ENCODE data around the gene UBE4A. TPM values are rescaled to one million over a fixed set of nuclear protein-coding genes. Genes with fewer than 3 reads are reported as not detected.

The UBE4A gene
- total and polyA plus RNA-seq, 2 donors (not counting 3 experiments of a cell fraction or from before 2014, with no cell fraction given): 13.3 to 40.2 TPM

DNA sequence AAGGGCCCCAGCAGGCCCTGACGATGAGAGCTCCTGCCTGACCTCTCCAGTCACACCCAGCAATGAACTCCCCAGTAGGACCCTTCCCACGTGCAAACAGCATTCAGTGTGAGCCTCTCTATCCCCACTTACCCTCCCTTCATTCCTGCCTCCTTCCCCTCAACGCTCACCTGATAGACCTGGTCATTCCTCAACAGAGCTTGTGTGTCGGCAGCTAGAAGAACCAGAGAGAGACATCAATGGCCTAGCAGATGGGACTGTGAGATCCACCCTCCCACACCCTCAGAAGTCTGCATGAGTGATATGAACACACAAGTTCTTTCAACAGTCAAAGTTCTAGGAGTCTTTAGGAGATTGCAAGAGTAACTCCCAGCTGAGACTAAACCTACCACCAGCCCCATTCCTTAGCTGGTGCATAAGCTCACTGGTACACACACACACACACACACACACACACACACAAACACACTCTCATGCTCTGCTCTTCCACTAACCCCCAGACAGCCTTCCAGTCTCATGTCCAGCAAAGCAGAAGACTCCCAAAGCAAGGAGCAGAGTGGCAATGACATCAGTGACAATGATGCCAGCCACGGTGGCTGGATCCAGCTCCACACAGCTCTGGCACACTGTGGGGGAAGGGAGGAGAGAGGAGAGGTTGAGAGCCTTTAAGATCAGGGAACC lies 20.0 kb upstream of the UBE4A start:
- FAIRE-seq: no peak
- TF ChIP-seq, protein P1, sequence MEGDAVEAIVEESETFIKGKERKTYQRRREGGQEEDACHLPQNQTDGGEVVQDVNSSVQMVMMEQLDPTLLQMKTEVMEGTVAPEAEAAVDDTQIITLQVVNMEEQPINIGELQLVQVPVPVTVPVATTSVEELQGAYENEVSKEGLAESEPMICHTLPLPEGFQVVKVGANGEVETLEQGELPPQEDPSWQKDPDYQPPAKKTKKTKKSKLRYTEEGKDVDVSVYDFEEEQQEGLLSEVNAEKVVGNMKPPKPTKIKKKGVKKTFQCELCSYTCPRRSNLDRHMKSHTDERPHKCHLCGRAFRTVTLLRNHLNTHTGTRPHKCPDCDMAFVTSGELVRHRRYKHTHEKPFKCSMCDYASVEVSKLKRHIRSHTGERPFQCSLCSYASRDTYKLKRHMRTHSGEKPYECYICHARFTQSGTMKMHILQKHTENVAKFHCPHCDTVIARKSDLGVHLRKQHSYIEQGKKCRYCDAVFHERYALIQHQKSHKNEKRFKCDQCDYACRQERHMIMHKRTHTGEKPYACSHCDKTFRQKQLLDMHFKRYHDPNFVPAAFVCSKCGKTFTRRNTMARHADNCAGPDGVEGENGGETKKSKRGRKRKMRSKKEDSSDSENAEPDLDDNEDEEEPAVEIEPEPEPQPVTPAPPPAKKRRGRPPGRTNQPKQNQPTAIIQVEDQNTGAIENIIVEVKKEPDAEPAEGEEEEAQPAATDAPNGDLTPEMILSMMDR (IDR thresholded peaks at IDR 0.05; ENCODE audit: extremely low read depth in 1 of 2, insufficient read depth in 1 of 2, low read depth in 1 of 2, low read length in 2 of 2): no peak
- TF ChIP-seq MYC (IDR thresholded peaks at IDR 0.05; ENCODE audit: low read depth, low read length): no peak
- TF ChIP-seq, protein P2, sequence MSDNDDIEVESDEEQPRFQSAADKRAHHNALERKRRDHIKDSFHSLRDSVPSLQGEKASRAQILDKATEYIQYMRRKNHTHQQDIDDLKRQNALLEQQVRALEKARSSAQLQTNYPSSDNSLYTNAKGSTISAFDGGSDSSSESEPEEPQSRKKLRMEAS (IDR thresholded peaks at IDR 0.05; ENCODE audit: insufficient read depth, insufficient read length): no peak
- TF ChIP-seq EZH2 (IDR thresholded peaks at IDR 0.05; ENCODE audit: borderline replicate concordance, low read depth, low read length, severe bottlenecking): no peak
- no peak for TF ChIP-seq FOS (IDR thresholded peaks at IDR 0.05; ENCODE audit: borderline replicate concordance, insufficient read depth, low read length)
- TF ChIP-seq GATA2 (IDR thresholded peaks at IDR 0.05; ENCODE audit: insufficient read depth, insufficient read length, low read depth, low read length): no peak
- no peak for TF ChIP-seq POLR2AphosphoS5 (IDR thresholded peaks at IDR 0.05; ENCODE audit: insufficient read depth, low read depth, low read length)
- TF ChIP-seq POLR2A (IDR thresholded peaks at IDR 0.05; ENCODE audit: low read depth, low read length): no peak
- no peak for TF ChIP-seq JUN (IDR thresholded peaks at IDR 0.05; ENCODE audit: borderline replicate concordance, insufficient read depth, insufficient read length, low read depth)
- POLR2A ChIA-PET: no interaction called here

More for the DNA sequence above, 20.0 kb upstream of the UBE4A start:
- no TSS peak for BruUV-seq (replicated peaks)
- CTCF ChIA-PET: interaction anchor here (1.6 to 1.9 kb wide), 3 partner anchors 44 to 167 kb away, joined by 4 to 6 read pairs (median 6); no protein-coding TSS in a partner anchor
- peaks cover 3 to 12% of the 10 kb centered on the region in 2 experiments for H3K27me3 ChIP-seq (ENCODE audit: control insufficient read depth in 2 of 2, insufficient read depth in 2 of 2, low read length in 2 of 2)
- H3K36me3 ChIP-seq (ENCODE audit: control insufficient read depth in 2 of 2, extremely low read depth in 1 of 2, insufficient read depth in 2 of 2, low read length in 2 of 2): no peaks in the 10 kb centered on the region
- no peaks in the 10 kb centered on the region for H3K9me1 ChIP-seq (replicated peaks; ENCODE audit: control insufficient read depth, extremely low read depth, insufficient read depth, low read length)
- H3K79me2 ChIP-seq (ENCODE audit: control insufficient read depth, insufficient read depth, low read length): no peaks in the 10 kb centered on the region
- DNase-seq (ENCODE audit: low read depth, low spot score): no peak
- no peak overlapping the region for H3K4me3 ChIP-seq (replicated peaks in 1 of 3; ENCODE audit: insufficient read depth in 1 of 3, low read depth in 1 of 3, low read length in 3 of 3)
- no peaks in the 10 kb centered on the region for H3K4me1 ChIP-seq (ENCODE audit: control insufficient read depth, extremely low read depth, insufficient read depth, low read length)
- H3K9me3 ChIP-seq (replicated peaks; ENCODE audit: control insufficient read depth, insufficient read depth, low read length): no peaks in the 10 kb centered on the region
- dilution Hi-C loops (cut with MboI; ENCODE audit: extremely low pct_ligation_motif_present, low sequenced_read_pairs) (no loop called here), intact Hi-C loops (cut with micrococcal nuclease) (no loop called here)
- no peak overlapping the region for H2AFZ ChIP-seq (ENCODE audit: low read depth, low read length)
- H3K9ac ChIP-seq (replicated peaks; ENCODE audit: extremely low read depth, insufficient read depth, low read length): no peak overlapping the region
- no peak overlapping the region for H3K4me2 ChIP-seq (ENCODE audit: insufficient read depth, low read length)
- H3K27ac ChIP-seq (ENCODE audit: insufficient read depth, low read depth, low read length): no peak overlapping the region
- no peaks in the 10 kb centered on the region for H4K20me1 ChIP-seq (replicated peaks; ENCODE audit: control insufficient read depth, extremely low read depth, insufficient read depth, low read length)

All from endothelial cell of umbilical vein (primary cell).